ENCODE results near the gene EPB41L3.

Gene EPB41L3

GRCh38 chr18:5530629-5531178, 13.1 kb downstream of the EPB41L3 start:
- TF ChIP-seq GLI4 (tag by site-specific recombination; IDR thresholded peaks at IDR 0.05) (no peak), ZNF654 (tag by site-specific recombination; IDR thresholded peaks at IDR 0.05; ENCODE audit: low read depth) (no peak), ZNF560 (tag by site-specific recombination; IDR thresholded peaks at IDR 0.05; ENCODE audit: borderline replicate concordance) (no peak), SP3 (tag by site-specific recombination; IDR thresholded peaks at IDR 0.05) (no peak), TSHZ1 (tag by site-specific recombination; IDR thresholded peaks at IDR 0.05; ENCODE audit: borderline replicate concordance) (no peak), ZBTB17 (tag by site-specific recombination; IDR thresholded peaks at IDR 0.05) (no peak), ZNF223 (tag by site-specific recombination; IDR thresholded peaks at IDR 0.05) (no peak), ZNF610 (tag by site-specific recombination; IDR thresholded peaks at IDR 0.05; ENCODE audit: borderline replicate concordance) (no peak), ZNF311 (tag by site-specific recombination; IDR thresholded peaks at IDR 0.05; ENCODE audit: borderline replicate concordance) (no peak), ZNF488 (tag by site-specific recombination; IDR thresholded peaks at IDR 0.05) (no peak), ZNF214 (tag by site-specific recombination; IDR thresholded peaks at IDR 0.05; ENCODE audit: borderline replicate concordance) (no peak), ZNF645 (tag by site-specific recombination; IDR thresholded peaks at IDR 0.05) (no peak), ZBTB7A (tag by site-specific recombination; IDR thresholded peaks at IDR 0.05; ENCODE audit: low read depth) (no peak), ZNF768 (tag by site-specific recombination; IDR thresholded peaks at IDR 0.05) (no peak), ZIC2 (tag by site-specific recombination; IDR thresholded peaks at IDR 0.05) (no peak), ZNF777 (tag by site-specific recombination; IDR thresholded peaks at IDR 0.05; ENCODE audit: borderline replicate concordance) (no peak), ZNF518A (tag by site-specific recombination; conservative IDR thresholded peaks at IDR 0.05; ENCODE audit: low read depth) (no peak)
- ChIA-PET POLR2A (no interaction called here), CTCF (interaction anchor here (0.6 kb wide), 1 partner anchor 1646 kb away, joined by 5 read pairs; no protein-coding TSS in a partner anchor)
- no peak overlapping the region for H3K27ac ChIP-seq (ENCODE audit: extremely low read depth, low read depth, low read length)
- no peaks in the 10 kb centered on the region for H3K9me3 ChIP-seq (ENCODE audit: control insufficient read depth, insufficient read depth, low read depth, low read length)
- H3K4me3 ChIP-seq (ENCODE audit: low read depth, low read length) = no peak overlapping the region
- peaks cover 10% of the 10 kb centered on the region; the same call in 1 of the 2 replicates for H3K4me1 ChIP-seq (ENCODE audit: control insufficient read depth, insufficient read depth, low read length)
- H3K36me3 ChIP-seq (ENCODE audit: control insufficient read depth in 2 of 2, insufficient read depth in 1 of 2, low read length in 2 of 2) = no peaks in the 10 kb centered on the region; a peak in 1 of 3 replicates
